NCI-H128 (cell line): ENCODE data around the gene KIF19.

Experiments
- DNase-seq: peaks from one replicate; lab custom pipeline; 2025; ENCODE audit not compliant: unreplicated experiment; lab: John Stamatoyannopoulos, UW

Gene KIF19

DNA sequence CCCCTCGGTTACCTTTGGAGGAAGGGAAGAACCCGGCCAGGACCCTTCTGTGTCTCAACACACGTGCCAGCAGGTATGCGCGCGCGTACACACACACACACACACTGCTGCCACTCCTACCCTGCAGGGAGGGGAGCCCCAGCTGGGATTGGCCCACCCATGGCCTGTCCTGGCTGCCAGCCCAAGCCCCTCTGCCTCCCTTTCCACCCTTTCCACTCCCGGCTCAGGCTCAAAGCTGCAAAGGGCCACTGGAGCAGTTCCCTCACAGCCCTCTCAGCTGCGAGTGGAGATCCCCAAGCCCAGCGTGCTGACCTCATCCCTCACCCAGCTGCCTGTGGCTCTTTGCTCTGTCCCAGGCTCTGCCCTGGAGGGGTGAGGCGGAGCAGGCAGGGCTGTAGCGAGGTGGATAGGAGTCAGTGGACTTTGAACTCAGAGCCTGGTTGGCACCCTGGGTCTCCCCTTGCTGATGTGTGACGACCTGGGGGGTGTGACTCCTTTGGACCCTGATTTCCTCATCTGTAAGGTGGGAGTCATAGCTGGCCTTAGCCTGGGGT lies 14.5 kb downstream of the KIF19 start:
- DNase-seq = no peak

DNA sequence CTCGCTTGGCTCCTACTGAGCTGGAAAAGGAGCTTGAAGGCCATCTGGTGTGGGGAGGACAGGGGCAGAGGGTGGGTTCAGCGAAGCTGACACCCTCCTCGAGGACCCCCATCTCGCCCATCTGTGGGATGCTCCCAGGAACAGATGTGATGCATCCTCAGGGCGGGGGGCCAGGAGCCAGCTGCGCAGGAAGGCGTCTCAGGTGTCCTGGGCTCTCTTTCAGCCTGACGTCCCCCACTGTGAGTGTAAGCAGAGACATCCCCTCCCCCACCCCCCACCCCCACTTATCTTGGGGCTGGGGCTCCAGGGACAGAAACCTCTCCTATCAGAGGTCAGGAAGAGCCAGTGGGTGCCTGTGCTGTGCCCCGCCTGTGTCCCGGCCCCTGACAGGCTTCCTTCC lies 16.2 kb downstream of the KIF19 start:
- no peak for DNase-seq

DNA sequence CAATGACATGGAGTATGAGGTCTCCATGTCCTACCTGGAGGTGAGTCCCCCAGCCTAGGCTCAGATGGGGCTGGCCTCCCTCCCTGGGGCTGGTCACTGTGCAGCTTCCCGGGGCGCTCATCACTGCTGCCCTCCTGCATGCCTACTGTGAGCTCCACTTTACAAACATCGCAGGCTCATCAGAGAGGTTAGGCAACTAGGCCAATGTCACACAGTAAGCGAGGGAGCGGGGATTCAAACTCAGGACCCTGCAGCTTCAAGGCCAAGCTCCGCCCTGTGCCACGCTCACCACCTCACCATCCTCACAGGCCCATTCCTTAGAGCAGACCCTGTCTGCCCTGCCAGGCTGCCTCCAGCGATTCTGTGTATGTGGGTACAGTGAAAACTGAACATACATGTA lies 17.1 kb downstream of the KIF19 start:
- DNase-seq = no peak

DNA sequence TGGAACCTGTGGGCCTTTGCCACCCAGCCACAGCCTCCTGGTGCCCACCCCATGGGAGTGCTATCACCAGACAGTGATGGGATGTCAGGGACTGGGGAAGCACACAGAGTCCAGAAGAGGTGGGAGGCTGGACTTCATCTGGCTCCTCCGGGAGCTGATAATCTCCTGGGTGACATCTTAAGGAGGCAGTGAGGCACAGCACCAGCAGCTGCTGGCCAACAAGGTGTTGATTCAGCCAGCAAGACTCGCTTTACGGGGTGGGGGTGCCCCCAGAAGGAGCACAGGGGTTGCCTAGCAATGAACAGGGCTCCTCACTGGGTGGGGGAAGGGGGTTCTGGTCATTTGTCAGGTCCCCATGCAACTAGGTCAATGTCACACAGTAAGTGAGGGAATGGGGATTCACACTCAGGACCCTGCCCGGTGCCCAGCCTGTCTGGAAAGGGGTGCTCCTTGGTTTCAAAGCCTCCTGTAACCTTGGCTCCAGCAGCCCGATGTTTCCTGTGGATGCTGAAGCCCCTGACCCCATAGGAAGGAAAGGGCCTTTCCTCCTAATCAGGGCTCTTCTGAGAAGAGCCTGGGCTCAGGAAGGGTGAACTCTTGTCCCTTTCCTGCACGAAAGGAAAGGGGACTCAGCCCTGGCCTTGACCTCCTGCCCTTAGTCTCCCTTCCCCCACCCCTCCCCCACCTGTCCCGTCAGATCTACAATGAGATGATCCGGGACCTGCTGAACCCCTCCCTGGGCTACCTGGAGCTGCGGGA lies 17.7 kb downstream of the KIF19 start:
- no peak for DNase-seq

DNA sequence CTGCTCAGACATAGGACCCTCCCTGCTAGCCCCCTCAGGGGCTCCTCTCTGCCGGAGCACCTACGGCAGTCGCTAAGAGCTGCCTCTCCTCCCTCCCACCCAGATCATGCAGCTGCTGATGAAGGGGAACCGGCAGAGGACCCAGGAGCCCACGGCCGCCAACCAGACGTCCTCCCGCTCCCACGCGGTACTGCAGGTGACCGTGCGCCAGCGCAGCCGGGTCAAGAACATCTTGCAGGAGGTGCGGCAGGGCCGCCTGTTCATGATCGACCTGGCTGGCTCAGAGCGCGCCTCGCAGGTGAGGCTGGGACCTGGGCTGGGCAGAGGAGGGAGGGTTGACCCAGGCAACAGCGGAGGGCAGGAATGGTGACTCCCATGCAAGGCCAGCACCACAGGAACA lies 18.6 kb downstream of the KIF19 start:
- no peak for DNase-seq

DNA sequence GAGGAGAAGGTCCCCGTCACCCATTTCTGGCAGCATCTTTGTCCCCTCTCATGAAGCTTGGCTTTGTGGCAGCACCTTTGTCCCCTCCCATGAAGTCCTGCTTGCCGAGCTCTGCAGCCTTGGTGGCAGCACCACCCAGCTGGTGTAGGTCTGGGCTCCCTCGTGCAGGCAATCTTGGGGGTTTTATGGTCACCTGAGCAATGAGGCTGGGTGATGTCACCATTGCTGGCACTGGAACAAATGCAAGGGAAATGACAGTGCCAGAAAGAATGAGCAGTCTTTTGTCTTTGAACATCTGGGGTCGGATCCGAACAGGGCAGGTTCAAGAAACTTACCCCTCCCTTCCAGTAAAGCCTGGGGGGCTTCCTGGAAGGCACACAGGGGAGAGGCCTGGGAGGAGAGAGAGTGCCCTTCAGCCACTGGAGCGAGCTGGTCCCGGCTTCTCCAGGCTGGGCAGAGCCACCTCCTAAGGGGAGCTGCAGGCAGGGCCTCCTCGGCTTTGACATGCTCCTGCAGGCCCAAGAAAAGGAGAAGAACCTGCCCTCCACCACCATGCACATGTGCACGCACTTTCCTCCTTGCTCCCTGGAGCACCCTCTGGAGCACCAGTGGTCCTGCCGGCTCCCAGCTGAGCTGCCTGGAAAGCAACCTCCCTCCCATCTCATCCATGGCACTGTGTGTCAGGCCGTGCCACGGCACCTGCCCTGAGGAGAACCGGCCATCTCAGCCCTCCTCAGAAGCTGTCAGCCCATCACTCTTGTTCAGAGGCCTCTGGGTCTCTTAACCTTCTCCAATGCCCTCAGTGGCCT lies 19.6 kb downstream of the KIF19 start:
- DNase-seq = no peak

DNA sequence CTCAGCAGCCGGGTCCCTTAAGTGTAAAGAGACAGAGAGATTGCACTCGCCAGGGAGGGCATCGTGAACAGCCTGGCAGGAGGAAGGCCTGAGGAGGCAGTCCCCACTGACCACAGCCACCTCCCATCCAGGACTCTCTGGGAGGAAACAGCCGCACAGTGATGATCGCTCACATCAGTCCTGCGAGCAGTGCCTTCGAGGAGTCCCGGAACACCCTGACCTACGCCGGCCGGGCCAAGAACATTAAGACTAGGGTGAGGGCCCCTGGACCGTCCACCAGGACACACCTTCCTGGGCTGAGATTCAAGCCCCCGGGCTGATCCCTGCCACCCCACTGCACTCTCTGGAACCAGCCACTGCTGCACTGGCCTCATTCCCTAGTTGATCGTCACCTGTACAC lies 21.6 kb downstream of the KIF19 start:
- DNase-seq = no peak

DNA sequence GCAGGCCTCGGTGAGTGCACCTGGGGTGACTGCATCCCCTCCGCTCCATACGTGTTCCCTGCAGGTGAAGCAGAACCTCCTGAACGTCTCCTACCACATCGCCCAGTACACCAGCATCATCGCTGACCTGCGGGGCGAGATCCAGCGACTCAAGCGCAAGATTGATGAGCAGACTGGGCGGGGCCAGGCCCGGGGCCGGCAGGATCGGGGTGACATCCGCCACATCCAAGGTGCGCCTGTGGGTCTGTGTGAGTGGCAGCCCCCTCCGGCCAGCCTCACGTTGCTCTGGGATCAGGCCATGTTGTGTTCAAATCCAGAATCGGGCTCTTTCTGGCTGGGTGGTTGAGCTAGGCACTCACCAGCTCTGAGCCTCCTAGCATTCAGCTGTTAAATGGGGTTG lies 23.1 kb downstream of the KIF19 start:
- DNase-seq = no peak

DNA sequence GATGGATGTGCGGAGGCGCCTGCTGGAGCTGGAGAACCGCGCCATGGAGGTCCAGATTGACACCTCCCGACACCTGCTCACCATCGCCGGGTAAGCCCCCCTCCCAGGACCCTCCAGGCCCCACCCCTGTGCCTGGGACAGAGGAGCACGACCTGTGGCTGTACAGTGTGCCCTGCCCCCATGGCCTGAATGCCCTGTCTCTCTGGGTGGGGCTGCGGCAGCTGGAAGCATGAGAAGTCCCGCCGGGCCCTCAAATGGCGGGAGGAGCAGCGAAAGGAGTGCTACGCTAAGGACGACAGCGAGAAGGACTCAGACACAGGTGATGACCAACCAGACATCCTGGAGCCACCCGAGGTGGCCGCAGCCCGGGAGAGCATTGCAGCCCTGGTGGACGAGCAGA lies 24.5 kb downstream of the KIF19 start:
- no peak for DNase-seq

DNA sequence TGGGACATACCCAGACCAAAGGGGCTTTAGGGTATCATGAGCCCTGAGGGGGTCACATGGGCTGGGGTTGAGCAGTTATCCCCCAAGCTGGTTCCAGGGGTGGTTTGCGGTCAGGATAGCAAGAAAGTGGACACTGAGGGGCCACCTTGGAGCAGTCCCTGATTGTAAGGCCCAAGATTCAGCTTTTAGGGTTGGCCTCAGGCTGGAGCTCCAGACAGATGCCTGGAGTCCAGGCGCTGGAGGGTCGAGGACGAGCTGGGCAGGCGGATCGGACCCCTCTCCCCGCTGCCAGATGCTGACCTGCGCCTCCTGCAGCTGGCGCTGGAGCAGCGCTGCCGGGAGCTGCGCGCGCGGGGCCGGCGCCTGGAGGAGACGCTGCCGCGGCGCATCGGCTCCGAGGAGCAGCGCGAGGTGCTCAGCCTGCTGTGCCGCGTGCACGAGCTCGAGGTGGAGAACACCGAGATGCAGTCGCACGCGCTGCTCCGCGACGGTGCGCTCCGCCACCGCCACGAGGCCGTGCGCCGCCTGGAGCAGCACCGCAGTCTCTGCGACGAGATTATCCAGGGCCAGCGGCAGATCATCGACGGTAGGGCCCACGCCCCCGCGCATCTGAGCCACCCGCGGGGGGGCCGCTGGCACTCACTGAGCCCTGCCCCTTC lies 25.7 kb downstream of the KIF19 start:
- DNase-seq = no peak

DNA sequence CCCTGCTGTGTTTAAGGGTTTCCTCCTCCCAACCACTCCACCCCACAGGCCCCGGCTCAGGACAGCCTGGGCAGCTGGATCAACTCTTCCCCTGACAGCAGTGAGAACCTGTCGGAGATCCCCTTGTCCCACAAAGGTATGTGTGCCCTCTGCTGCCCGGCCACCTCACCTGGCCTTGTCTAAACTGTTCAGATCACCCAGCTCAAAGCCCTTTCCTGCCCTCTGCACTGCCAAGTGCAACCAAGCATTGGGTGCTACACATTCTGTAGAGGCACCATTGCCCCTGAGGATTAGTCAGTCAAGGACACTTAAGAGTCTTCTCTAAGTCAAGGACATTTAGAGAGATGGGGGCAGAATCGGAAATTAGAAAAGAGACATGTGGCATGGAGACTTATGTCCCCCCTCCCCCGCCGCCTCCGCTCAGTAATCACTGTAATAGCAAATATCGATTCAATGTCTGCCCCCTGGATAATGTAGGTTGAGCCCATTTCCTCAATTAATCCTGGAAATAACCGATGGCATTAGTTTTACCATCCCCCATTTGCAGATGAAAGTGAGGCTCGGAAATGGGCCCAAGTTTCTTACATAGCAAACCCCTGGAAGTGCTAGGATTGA lies 27.5 kb downstream of the KIF19 start:
- no peak for DNase-seq

DNA sequence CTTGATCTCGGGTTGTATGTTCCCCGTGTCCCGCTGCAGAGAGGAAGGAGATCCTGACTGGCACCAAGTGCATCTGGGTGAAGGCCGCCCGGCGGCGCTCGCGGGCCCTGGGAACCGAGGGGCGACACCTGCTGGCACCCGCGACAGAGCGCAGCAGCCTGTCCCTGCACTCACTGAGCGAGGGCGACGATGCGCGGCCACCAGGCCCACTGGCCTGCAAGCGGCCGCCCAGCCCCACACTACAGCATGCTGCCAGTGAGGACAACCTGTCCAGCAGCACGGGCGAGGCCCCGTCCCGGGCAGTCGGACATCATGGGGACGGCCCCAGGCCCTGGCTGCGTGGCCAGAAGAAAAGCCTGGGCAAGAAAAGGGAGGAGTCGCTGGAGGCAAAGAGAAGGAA lies 28.1 kb downstream of the KIF19 start:
- DNase-seq = no peak

DNA sequence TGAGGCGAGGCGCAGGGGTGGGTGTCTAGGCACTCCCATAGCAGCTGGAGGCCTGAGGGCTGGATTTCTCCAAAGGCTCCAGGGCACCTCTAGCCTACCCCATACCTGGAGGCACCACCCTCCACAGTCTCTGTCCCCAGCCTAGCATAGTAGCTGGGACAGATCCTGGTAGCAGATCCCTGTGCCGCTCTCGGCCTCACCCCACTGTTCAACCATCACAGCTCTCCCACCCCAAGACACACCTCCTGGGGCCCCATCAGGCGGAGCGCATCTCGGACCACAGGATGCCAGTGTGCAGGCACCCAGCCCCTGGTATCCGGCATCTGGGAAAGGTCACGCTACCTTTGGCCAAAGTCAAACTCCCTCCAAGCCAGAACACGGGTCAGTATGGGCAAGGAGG lies 28.5 kb downstream of the KIF19 start:
- no peak for DNase-seq

DNA sequence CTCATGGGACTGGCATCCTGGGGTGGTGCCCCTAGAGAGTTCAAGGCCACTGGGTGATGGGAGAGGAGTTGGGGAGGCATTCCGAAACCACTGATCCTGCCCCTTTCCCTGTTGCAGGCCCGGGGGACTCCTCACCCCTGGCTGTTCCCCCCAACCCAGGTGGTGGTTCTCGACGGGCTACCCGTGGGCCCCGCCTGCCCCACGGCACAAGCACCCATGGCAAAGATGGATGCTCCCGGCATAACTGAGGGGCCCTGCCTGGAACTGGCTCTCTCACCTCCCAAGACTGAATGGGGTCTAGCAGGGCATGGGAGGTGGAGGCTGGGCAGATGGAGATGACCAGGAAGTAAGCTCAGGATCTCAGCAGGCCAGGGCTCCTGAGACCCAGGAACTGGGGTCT lies 29.0 kb downstream of the KIF19 start:
- no peak for DNase-seq

DNA sequence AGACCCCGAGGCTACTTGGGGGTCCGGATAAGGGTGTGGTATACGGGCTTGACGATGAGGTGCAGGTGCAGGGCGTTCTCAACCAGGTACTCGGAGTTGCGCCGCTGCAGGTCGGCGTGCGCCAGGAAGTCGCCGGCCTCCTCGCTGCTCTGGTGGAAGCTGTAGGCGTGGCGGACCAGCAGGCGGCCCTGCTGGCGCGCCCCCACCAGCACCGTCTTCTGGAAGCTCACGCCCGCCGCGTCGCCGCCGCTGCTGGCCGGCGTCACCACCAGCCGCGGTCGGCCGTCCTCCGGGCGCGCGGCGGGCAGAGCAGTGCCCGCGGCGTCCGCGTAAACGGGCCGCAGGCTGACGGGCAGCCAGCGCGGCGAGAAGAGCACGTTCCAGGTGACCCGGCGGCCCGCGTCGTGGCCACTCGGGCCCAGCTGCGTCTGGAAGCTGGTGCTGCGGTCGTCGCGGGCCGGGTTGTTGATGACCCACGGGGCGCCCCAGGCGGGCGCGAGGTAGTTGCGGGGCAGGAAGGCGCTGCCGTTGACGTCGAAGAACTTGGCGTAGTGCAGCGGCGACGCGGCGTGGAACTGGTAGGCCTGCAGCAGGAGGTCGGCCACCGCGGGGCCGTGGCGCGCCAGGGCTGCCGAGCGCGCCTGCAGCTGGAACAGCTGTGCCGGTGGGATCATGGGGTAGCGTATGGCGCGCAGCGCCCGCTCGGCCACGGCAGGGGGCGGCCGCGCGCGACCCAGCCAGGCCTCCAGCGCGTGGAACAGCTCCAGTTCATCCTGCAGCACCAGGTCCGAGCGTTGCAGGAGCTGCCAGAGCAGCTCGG lies 30.8 kb downstream of the KIF19 start:
- DNase-seq = no peak

DNA sequence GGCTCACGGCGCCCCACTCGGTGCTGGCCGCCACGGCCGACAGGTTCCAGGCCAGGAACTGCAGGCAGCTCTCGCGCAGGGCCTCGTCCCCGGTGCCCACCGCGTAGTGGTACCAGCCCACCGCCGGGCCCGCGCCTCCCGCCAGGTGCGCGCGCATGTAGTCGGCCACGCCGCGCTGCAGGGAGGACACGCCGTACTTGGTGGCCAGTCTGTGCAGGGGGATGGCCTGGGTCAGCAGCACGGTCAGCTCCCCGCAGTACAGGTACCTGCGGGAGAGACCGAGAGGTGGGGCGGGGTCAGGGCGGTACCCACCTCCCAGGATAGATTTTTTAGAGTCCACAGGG lies 31.4 kb downstream of the KIF19 start:
- no peak for DNase-seq

DNA sequence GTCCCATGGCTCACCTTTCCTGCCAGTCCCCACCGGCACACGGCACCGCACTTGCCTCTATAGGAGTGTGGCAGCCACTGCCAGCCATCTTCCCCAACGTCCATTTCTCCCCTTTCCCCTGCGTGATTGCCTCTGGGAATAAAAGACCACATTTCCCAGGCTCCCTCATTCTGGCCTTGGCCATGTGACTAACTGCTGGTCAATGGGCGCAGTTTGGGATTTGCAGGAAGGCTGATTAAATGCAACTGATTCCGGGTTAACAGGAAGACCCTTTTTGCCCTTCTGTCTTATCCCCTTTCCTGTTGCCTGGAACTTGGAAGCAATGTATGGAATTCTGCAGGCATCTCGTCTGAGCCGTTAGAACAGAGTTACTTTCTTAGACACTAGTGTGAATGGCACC lies 32.7 kb downstream of the KIF19 start:
- no peak for DNase-seq

DNA sequence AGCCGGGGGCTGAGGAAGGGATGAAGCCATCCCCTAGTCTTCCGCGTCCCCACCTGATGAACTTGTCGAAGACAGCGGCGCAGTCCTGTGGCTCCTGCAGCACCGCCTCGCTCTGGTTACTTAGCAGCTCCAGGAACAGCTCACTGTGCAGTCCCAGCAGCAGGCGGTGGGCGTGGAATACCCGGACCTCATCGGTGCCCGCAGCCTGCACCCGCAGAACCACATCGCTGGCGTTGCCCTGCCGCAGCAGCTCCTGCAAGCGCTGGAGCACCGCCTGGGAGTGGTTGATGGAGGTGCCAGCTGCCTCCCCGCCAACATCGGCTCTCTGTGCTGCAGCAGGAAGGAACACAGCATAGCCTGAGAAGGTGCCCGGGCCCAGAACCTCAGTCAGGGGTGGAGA lies 33.9 kb downstream of the KIF19 start:
- no peak for DNase-seq

DNA sequence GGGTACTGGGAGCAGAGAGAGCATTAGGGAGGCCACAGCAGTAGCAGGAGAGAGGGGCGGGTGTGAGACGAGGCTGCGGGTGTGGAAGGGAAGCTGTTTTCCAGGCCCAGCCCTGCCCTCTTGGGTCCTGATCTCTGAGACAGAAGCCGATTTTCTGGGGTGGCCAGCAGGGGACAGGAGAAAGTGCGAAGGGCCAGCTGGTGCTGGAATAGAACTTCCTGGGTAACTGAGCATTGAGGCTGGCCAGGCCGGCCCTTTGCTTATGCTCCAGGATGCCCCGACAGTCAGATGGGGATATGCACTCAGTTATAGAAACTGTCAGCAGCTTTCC lies 34.8 kb downstream of the KIF19 start:
- DNase-seq = no peak

DNA sequence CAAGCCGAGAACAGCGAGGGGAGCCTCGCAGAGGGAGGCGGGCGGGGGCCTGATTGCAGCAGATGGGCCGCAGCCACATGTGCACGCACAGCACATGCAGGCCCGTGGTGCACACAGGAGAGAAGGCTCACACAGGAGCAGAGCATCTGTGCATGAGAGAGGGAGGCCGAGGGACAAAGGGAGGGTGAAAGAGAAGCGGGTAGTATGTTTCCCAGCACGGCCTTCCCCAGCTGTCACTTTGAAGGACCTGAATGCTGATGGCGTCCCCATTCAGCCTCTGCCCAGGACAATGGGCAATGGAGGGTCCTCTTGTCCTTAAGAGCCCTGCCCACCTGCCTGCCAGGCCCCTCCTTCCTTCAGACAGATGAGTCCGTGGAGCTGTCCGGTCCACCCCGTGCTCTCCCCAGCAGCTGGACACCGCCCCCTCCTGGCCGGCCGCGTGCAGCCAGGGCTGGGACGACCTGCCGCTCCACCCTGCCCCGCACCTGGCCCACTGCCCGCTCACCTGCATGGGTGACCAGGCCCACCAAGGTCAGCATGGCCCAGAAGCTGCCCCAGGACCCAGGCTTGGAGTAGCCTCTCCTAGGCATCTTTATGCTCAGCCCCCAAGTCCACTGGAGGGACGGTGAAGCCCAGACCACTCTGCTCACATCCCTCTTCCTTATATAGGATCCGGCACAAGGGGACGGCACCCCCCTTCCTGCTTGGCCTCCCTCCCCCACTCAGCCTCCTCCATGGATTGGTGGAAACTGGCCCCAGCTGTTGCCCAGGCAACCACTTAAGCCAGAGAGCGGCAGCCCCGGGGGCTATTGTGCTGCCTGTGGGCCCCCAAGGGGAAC lies 35.4 kb downstream of the KIF19 start, which contains the start of gene BTBD17:
Gene BTBD17 (minus strand): TSS at position 639 of the 839 bp plus-strand sequence. CDS start 49 bp downstream, at position 590.
- DNase-seq = peak; percentile 79
